Activated naive CD8-positive, alpha-beta T cell treated with anti-CD3 and anti-CD28 coated beads, Interleukin-2, amount 10 ng/mL, durations not matched to agents 7 days and 5 days (primary cell): Measurements from ENCODE around the gene COL18A1. TPM values are rescaled to one million over a fixed set of nuclear protein-coding genes. Genes with fewer than 3 reads are reported as not detected.

Source experiments
- ATAC-seq: fragments of 150-1000 bp; cut with Tn5 transposase; one replicate; pipeline ENCODE4 v1.10.0; 2021; ENCODE audit warnings: low read depth, moderate library complexity
- POLR2A ChIA-PET: fragments of 350-600 bp; sonication (Branson Sonifier 250); formaldehyde crosslinking; loops from one replicate; lab custom pipeline; 2021; ENCODE audit warnings: antibody characterized with exemption; lab: Charles Lee
- DNase-seq: peaks from one replicate; pipeline ENCODE4 v3.0.0; 2021
- H3K27ac Mint-ChIP-seq: one replicate; pipeline ENCODE4 v1.8.0; 2022; ENCODE audit warnings: mild to moderate bottlenecking, mixed read lengths
- H3K27me3 Mint-ChIP-seq: one replicate; pipeline ENCODE4 v1.8.0; 2022; ENCODE audit warnings: mild to moderate bottlenecking, moderate library complexity, mixed read lengths
- H3K36me3 Mint-ChIP-seq: one replicate; pipeline ENCODE4 v1.8.0; 2021; ENCODE audit warnings: mild to moderate bottlenecking, mixed read lengths
- H3K4me1 Mint-ChIP-seq: one replicate; pipeline ENCODE4 v1.8.0; 2021; ENCODE audit warnings: mixed read lengths
- H3K4me3 Mint-ChIP-seq: one replicate; pipeline ENCODE4 v1.8.0; 2022; ENCODE audit warnings: mild to moderate bottlenecking, moderate library complexity, mixed read lengths
- H3K9me3 Mint-ChIP-seq: one replicate; pipeline ENCODE4 v1.8.0; 2021; ENCODE audit warnings: mixed read lengths
- total RNA-seq, 2 experiments: library from RNA; stranded (reverse); gene quantifications; one replicate each; pipeline ENCODE4 v1.2.3, GENCODE V29; 2021

COL18A1 gene
- total RNA-seq, 2 experiments from 2014 or later = 12.5 to 12.8 TPM

DNA sequence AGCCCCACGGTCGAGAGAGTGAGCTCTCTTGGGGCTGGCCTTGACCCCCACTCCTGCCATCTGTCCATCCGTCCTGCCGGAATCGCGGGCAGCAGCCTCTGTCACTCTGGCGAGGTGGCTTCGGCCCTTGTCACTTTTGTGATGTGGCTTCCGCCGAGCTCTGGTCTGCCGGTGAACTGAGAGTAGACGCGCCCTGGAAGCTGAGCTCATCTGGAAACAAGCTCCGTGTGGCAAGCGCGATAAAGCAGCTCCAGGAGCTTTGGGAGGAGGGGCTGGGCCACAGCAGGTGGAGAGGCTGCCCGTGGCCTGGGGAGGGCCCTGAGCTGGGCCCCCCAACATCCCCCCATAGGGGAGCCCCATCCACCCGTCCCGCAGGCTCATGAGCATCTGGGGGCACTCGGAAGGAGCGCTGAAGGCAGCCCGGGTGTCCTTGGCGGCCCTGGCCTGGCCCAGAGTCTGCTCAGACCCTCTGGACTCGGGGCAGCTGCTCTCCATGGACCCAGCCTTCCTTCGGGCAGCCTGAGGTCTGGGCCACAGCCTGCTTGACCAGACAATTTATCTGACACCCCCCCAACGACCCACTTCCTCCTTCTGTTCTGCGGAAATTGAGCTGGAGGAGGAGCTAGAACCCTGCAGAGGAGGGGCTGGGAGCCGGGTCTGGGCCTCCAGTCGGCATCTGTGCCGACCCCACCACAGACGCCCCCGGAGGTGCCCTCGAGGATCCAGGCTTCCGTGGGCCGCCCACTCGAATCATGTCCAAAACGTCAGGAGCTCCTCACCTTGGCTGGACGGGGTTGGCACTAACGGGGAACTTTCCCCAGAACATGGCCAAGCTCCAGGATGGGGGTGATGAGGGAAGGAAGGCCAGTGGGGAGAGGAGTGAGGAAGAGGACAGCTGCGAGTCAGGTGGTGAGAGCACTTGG is 78.2 kb downstream of the COL18A1 start:
- peak overlapping the region; percentile 94 for H3K27ac Mint-ChIP-seq
- peak overlapping the region; percentile 78 for H3K4me3 Mint-ChIP-seq
- ATAC-seq = peak; percentile 68
- peaks cover 8% of the 10 kb centered on the region for H3K36me3 Mint-ChIP-seq
- POLR2A ChIA-PET = interaction anchor here (0.6 to 1.8 kb wide), 9 partner anchors 9 to 555 kb away, joined by 3 to 14 read pairs (median 3); no protein-coding TSS in a partner anchor
- H3K9me3 Mint-ChIP-seq = no peaks in the 10 kb centered on the region
- DNase-seq = peak; percentile 71
- H3K27me3 Mint-ChIP-seq = no peaks in the 10 kb centered on the region
- H3K4me1 Mint-ChIP-seq = peaks cover 32% of the 10 kb centered on the region

GRCh38 chr21:45484318-45484717 is 79.4 kb downstream of the COL18A1 start:
- Mint-ChIP-seq H3K27me3 (no peaks in the 10 kb centered on the region), H3K4me1 (peaks cover 20% of the 10 kb centered on the region), H3K9me3 (no peaks in the 10 kb centered on the region), H3K27ac (peak overlapping the region; percentile 60), H3K36me3 (peaks cover 8% of the 10 kb centered on the region), H3K4me3 (no peak overlapping the region)
- no peak for DNase-seq
- POLR2A ChIA-PET = interaction anchor here (0.7 kb wide), 1 partner anchor 59 kb away, joined by 4 read pairs; no protein-coding TSS in a partner anchor
- ATAC-seq = no peak

GRCh38 chr21:45485686-45486442 is 80.9 kb downstream of the COL18A1 start:
- no peaks in the 10 kb centered on the region for H3K27me3 Mint-ChIP-seq
- no peak for DNase-seq
- no peak for ATAC-seq
- H3K4me1 Mint-ChIP-seq = peaks cover 17% of the 10 kb centered on the region
- H3K4me3 Mint-ChIP-seq = no peak overlapping the region
- POLR2A ChIA-PET = no interaction called here
- H3K9me3 Mint-ChIP-seq = no peaks in the 10 kb centered on the region
- no peak overlapping the region for H3K27ac Mint-ChIP-seq
- H3K36me3 Mint-ChIP-seq = peaks cover 8% of the 10 kb centered on the region

- H3K4me3 Mint-ChIP-seq = no peak overlapping the region
- peaks cover 17% of the 10 kb centered on the region for H3K4me1 Mint-ChIP-seq
- no peak for DNase-seq
- no peak for ATAC-seq
- POLR2A ChIA-PET = no interaction called here
- no peak overlapping the region for H3K27ac Mint-ChIP-seq
- H3K9me3 Mint-ChIP-seq = no peaks in the 10 kb centered on the region
- H3K27me3 Mint-ChIP-seq = no peaks in the 10 kb centered on the region
- H3K36me3 Mint-ChIP-seq = peaks cover 8% of the 10 kb centered on the region
These were observed 81.6 kb downstream of the COL18A1 start for GRCh38 chr21:45486443-45487160.

DNA sequence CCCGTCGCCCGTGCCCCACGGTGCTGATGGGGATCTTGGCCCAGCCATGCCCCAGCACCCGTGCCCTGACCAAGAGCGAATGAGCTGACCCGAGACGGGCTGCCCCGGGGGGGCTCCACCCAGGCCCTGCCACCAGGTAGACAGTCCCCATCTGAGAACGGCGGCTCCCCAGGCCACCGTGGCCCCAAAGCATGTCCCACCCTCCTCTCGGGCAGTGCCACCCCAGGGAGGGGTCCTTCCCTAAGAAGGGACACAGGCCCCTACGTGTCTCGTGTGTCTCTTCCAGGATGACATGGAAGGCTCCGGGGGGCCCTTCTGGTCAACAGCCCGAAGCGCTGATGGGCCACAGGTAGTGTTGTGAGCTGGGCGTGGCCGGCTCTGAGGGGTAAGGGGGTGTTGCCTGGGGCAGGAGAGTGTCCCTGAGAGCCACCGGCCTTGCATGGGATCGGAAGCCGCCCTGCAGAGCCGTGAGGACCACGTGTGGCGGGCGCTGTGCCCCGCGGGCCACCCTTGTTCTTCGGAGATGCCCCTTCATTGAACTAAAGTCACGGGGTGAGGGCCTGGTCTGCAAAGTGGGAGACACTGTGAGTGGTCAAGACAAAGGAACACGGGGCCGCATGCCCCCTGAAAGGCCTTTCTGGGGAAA is 82.3 kb downstream of the COL18A1 start:
- Mint-ChIP-seq H3K27me3 (no peaks in the 10 kb centered on the region), H3K9me3 (no peaks in the 10 kb centered on the region), H3K27ac (no peak overlapping the region), H3K4me3 (no peak overlapping the region), H3K4me1 (peaks cover 15% of the 10 kb centered on the region), H3K36me3 (peaks cover 8% of the 10 kb centered on the region)
- DNase-seq = no peak
- POLR2A ChIA-PET = no interaction called here
- ATAC-seq = no peak

- DNase-seq (no peak), ATAC-seq (no peak)
- peaks cover 8% of the 10 kb centered on the region for H3K36me3 Mint-ChIP-seq
- no peak overlapping the region for H3K4me3 Mint-ChIP-seq
- no peaks in the 10 kb centered on the region for H3K27me3 Mint-ChIP-seq
- H3K27ac Mint-ChIP-seq = no peak overlapping the region
- no peaks in the 10 kb centered on the region for H3K9me3 Mint-ChIP-seq
- H3K4me1 Mint-ChIP-seq = peaks cover 10% of the 10 kb centered on the region
- POLR2A ChIA-PET = no interaction called here
These were observed 83.1 kb downstream of the COL18A1 start for GRCh38 chr21:45487891-45488600.

DNA sequence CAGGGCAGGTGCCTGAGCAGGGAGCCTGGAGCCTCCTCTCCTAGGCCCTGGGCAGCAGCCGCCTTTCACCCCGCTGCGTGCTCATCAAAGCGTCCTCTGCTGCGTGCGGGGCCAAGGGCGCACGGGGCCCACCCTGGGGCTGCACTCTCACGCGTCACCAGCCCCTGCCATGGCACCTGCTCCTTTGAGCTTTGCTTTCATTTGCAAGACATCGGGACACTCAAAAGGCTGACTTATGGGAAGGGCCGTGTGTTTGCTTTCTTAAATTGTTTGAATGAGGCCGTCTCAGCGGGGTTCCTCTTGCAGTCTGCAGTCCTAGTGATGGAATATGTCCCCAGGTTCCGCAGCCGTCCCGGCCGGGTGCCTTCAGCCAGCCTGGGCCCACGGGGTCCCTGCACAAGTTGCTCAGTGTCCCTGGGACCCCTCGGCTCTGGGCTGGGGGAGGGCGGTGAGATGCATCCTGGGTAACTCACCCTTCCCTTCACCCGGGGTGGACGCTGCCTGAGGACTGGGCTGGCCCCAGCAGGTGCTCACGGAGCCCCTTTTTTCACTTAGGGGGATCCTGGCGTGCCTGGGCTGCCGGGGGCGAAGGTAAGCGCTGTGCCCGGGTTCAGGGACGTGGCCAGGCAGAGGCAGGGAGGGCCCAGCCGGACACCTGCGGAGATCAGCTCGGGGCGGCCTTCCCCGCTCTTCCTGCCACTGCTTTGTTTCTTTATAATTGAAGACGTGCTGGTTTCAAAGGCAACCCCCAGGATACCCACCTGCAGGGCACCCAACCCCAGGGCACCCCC is 84.2 kb downstream of the COL18A1 start:
- Mint-ChIP-seq H3K9me3 (no peaks in the 10 kb centered on the region), H3K27ac (no peak overlapping the region), H3K36me3 (peaks cover 5% of the 10 kb centered on the region), H3K27me3 (no peaks in the 10 kb centered on the region), H3K4me3 (no peak overlapping the region), H3K4me1 (peaks cover 3% of the 10 kb centered on the region)
- ATAC-seq (no peak), DNase-seq (no peak)
- POLR2A ChIA-PET = no interaction called here

- POLR2A ChIA-PET = no interaction called here
- Mint-ChIP-seq H3K4me3 (no peak overlapping the region), H3K36me3 (no peaks in the 10 kb centered on the region), H3K27ac (no peak overlapping the region), H3K9me3 (no peaks in the 10 kb centered on the region), H3K4me1 (no peaks in the 10 kb centered on the region), H3K27me3 (no peaks in the 10 kb centered on the region)
- ATAC-seq (no peak), DNase-seq (no peak)
These were observed 84.7 kb downstream of the COL18A1 start for GRCh38 chr21:45489722-45489982.

DNA sequence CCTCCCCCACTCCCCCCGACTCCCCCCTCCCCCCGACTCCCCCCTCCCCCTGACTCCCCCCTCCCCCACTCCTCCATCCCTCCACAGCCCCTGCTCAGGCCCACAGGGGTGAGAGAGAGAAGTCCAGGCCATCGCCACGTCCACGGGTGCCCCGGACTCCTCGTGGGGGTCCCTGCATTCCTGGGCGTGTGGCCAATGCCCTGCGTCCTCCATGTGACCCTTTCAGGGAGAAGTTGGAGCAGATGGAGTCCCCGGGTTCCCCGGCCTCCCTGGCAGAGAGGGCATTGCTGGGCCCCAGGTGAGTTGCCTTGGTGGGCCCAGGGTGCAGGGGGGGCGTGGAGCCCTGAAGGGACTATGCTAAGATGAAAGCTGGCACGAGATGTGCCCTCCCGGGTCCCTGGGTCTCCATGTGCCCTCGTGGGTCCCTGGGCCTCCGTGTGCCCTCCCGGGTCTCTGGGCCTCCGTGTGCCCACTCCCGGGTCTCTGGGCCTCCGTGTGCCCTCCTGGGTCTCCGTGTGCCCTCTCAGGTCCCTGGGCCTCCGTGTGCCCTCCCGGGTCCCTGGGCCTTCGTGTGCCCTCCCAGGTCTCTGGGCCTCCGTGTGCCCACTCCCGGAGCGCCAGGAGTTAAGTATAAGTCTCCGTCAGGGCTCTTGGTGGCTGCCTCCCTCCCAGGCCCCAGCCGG is 85.2 kb downstream of the COL18A1 start:
- no peaks in the 10 kb centered on the region for H3K36me3 Mint-ChIP-seq
- POLR2A ChIA-PET = no interaction called here
- H3K4me3 Mint-ChIP-seq = no peak overlapping the region
- no peaks in the 10 kb centered on the region for H3K27me3 Mint-ChIP-seq
- no peaks in the 10 kb centered on the region for H3K4me1 Mint-ChIP-seq
- DNase-seq (no peak), ATAC-seq (no peak)
- no peaks in the 10 kb centered on the region for H3K9me3 Mint-ChIP-seq
- no peak overlapping the region for H3K27ac Mint-ChIP-seq

- Mint-ChIP-seq H3K27me3 (no peaks in the 10 kb centered on the region), H3K9me3 (no peaks in the 10 kb centered on the region)
- POLR2A ChIA-PET = no interaction called here
These were observed 86.1 kb downstream of the COL18A1 start for GRCh38 chr21:45491056-45491455.

GRCh38 chr21:45491623-45492022 is 86.7 kb downstream of the COL18A1 start:
- no peaks in the 10 kb centered on the region for H3K9me3 Mint-ChIP-seq
- H3K36me3 Mint-ChIP-seq = no peaks in the 10 kb centered on the region
- no peaks in the 10 kb centered on the region for H3K4me1 Mint-ChIP-seq
- DNase-seq (no peak), ATAC-seq (no peak)
- POLR2A ChIA-PET = interaction anchor here (1.0 to 1.2 kb wide), 2 partner anchors 9 to 13 kb away, joined by 4 to 5 read pairs; no protein-coding TSS in a partner anchor
- no peak overlapping the region for H3K27ac Mint-ChIP-seq
- no peaks in the 10 kb centered on the region for H3K27me3 Mint-ChIP-seq
- H3K4me3 Mint-ChIP-seq = no peak overlapping the region

More at GRCh38 chr21:45491056-45491455, 86.1 kb downstream of the COL18A1 start:
- DNase-seq (no peak), ATAC-seq (no peak)
- no peaks in the 10 kb centered on the region for H3K4me1 Mint-ChIP-seq
- no peak overlapping the region for H3K4me3 Mint-ChIP-seq
- H3K27ac Mint-ChIP-seq = no peak overlapping the region
- H3K36me3 Mint-ChIP-seq = no peaks in the 10 kb centered on the region
